HepG2 (cell line): Measurements from ENCODE around the gene CD44. TPM values are rescaled to one million over a fixed set of nuclear protein-coding genes. Genes with fewer than 3 reads are reported as not detected.

ENCODE experiments used
- ATAC-seq: fragments of 200-7000 bp; cut with Tn5 transposase; 3 replicates; pipeline ENCODE4 v1.9.1; 2020; ENCODE audit warnings: mild to moderate bottlenecking, moderate library complexity
- BruUV-seq: library from RNA; stranded (reverse); fragments of 400-500 nt; replicated peaks from 2 replicates; lab custom pipeline; 2021; lab: Mats Ljungman, UMichigan
- CTCF ChIA-PET: fragments of 300-600 bp; formaldehyde crosslinking; extraction: SDS; loops from one replicate; lab custom pipeline; 2021; ENCODE audit warnings: low total read pairs, inconsistent platforms, low intra/inter-chr PET ratio; lab: Yijun Ruan, JAX
- POLR2A ChIA-PET: fragments of 350-600 bp; sonication (Branson Sonifier 250); formaldehyde crosslinking; loops from one replicate; lab custom pipeline; 2020; ENCODE audit warnings: antibody characterized with exemption, inconsistent platforms; lab: Yijun Ruan, JAX
- DNase-seq: peaks from one replicate; pipeline ENCODE4 v3.0.0-alpha.2; 2015; ENCODE audit warnings: low spot score
- FAIRE-seq: peaks from 3 replicates; lab custom pipeline; 2011; peaks lifted over from hg19 to GRCh38; lab: Jason Lieb, UNC
- H2AFZ ChIP-seq: one replicate; pipeline ENCODE4 v1.6.1; 2011; ENCODE audit warnings: low read length, inconsistent platforms
- H3K27ac ChIP-seq: fragments of 300-600 bp; 3 replicates; pipeline ENCODE4 v1.8.0; 2011; ENCODE audit warnings: mixed run types, mild to moderate bottlenecking, mixed read lengths, low read length, inconsistent platforms; ENCODE audit not compliant: insufficient read depth; ENCODE audit errors: extremely low read length
- H3K27me3 ChIP-seq, 2 experiments: fragments of 200-600 bp in 1 of 2; 2 replicates in 1 of 2; 3 replicates in 1 of 2; pipeline versions ENCODE4 v1.6.0 to v1.8.0; 2011; ENCODE audit warnings: low read length in 2 of 2, mild to moderate bottlenecking in 2 of 2, moderate library complexity in 2 of 2, inconsistent platforms in 1 of 2; ENCODE audit not compliant: insufficient read depth in 2 of 2, control insufficient read depth in 1 of 2
- H3K36me3 ChIP-seq, 2 experiments: fragments of 200-600 bp in 1 of 2; replicated peaks in 1 of 2; 2 replicates in 1 of 2; 3 replicates in 1 of 2; pipeline versions ENCODE4 v1.5.1 to v1.8.0; 2011; ENCODE audit warnings: low read length in 2 of 2, inconsistent platforms in 1 of 2; ENCODE audit not compliant: insufficient read depth in 2 of 2, control insufficient read depth in 1 of 2
- H3K4me1 ChIP-seq: 2 replicates; pipeline ENCODE4 v1.5.1; 2012; ENCODE audit warnings: low read length, inconsistent platforms; ENCODE audit not compliant: insufficient read depth
- H3K4me2 ChIP-seq: 2 replicates; pipeline ENCODE4 v1.6.0; 2011; ENCODE audit warnings: low read depth, low read length, inconsistent platforms
- H3K4me3 ChIP-seq, 3 experiments: fragments of 200-600 bp in 1 of 3; sonication (generic), shearing (Covaris generic) in 1 of 3; replicated peaks in 1 of 3; 2 replicates each; pipeline ENCODE4 v1.5.1; 2011 to 2016; ENCODE audit warnings: low read length in 3 of 3, inconsistent platforms in 2 of 3, low read depth in 2 of 3, mild to moderate bottlenecking in 2 of 3, control low read depth in 1 of 3, mixed read lengths in 1 of 3; ENCODE audit not compliant: insufficient read depth in 1 of 3
- H3K79me2 ChIP-seq: one replicate; pipeline ENCODE4 v1.6.1; 2011; ENCODE audit warnings: low read length, inconsistent platforms; ENCODE audit not compliant: insufficient read depth
- H3K9ac ChIP-seq: 2 replicates; pipeline ENCODE4 v1.6.0; 2011; ENCODE audit warnings: mild to moderate bottlenecking, low read depth, low read length, inconsistent platforms; ENCODE audit not compliant: insufficient read depth
- H3K9me3 ChIP-seq: 2 replicates; pipeline ENCODE4 v1.5.1; 2012; ENCODE audit warnings: mild to moderate bottlenecking, low read length
- H4K20me1 ChIP-seq: 2 replicates; pipeline ENCODE4 v1.6.0; 2011; ENCODE audit warnings: inconsistent platforms, mild to moderate bottlenecking, low read length, moderate library complexity; ENCODE audit not compliant: insufficient read depth
- HDAC2 ChIP-seq: sonication (generic); formaldehyde crosslinking; IDR thresholded peaks from 2 replicates; pipeline ENCODE4 v1.4.0; 2020; ENCODE audit warnings: missing genetic modification reagents
- KDM1A ChIP-seq: IDR thresholded peaks from 2 replicates; pipeline ENCODE4 v1.6.1; 2016; ENCODE audit warnings: missing compliant biosample characterization
- KLF11 ChIP-seq: IDR thresholded peaks from 2 replicates; pipeline ENCODE4 v1.6.1; 2016; ENCODE audit warnings: missing compliant biosample characterization
- MBNL3 ChIP-seq: fragments of 250-450 bp; sonication (Bioruptor Pico); conservative IDR thresholded peaks from 2 replicates; pipeline ENCODE4 v1.8.0; 2022; ENCODE audit warnings: mild to moderate bottlenecking, inconsistent platforms
- MEF2D ChIP-seq: sonication (generic); formaldehyde crosslinking; IDR thresholded peaks from 2 replicates; pipeline ENCODE4 v1.5.1; 2020; ENCODE audit warnings: mild to moderate bottlenecking, missing genetic modification reagents
- RBAK ChIP-seq: sonication (generic); formaldehyde crosslinking; IDR thresholded peaks from 2 replicates; pipeline ENCODE4 v1.5.1; 2020; ENCODE audit warnings: mild to moderate bottlenecking, missing genetic modification reagents
- SMAD9 ChIP-seq: sonication (generic); formaldehyde crosslinking; IDR thresholded peaks from 2 replicates; pipeline ENCODE4 v1.5.1; 2020; ENCODE audit warnings: mild to moderate bottlenecking, missing genetic modification reagents
- THAP11 ChIP-seq: IDR thresholded peaks from 2 replicates; pipeline ENCODE4 v1.6.1; 2016; ENCODE audit warnings: missing biosample characterization, missing genetic modification reagents
- ZNF773 ChIP-seq: sonication (generic); formaldehyde crosslinking; IDR thresholded peaks from 2 replicates; pipeline ENCODE4 v1.4.0; 2020; ENCODE audit warnings: missing genetic modification reagents, borderline replicate concordance
- WGBS: methylation state at CpG from one replicate; pipeline ENCODE4 v1.1.6; 2017; ENCODE audit warnings: low lambda C conversion rate; 5-methylcytosine and 5-hydroxymethylcytosine counted together
- in situ Hi-C: cut with HindIII; loops from 2 replicates; pipeline ENCODE4 v1.10.0; 2017; ENCODE audit warnings: low pct_unique_long_range_greater_than_20kb; ENCODE audit not compliant: extremely low pct_ligation_motif_present
- intact Hi-C: fragments of 100-400 bp; cut with micrococcal nuclease; formaldehyde crosslinking; loops from one replicate; pipeline ENCODE4 v1.10.0; 2022; ENCODE audit not compliant: unreplicated experiment
- polyA plus RNA-seq, 8 experiments: library from polyadenylated mRNA; depleted of rRNA in 3 of 8; stranded (reverse) in 7 of 8; unstranded in 1 of 8; fragments of >200 nt; fragmentation: Illumina TruSeq in 4 of 8; extraction: Trizol in 4 of 8; gene quantifications; 2 replicates each; pipeline versions ENCODE4 v1.2.1 to v1.2.3, GENCODE V29; 2011 to 2016; ENCODE audit warnings: low read depth in 4 of 8, missing spikeins in 1 of 8, mixed read lengths in 1 of 8; ENCODE audit not compliant: insufficient read depth in 1 of 8
- total RNA-seq, 5 experiments: library from RNA; depleted of rRNA; stranded (reverse); fragments of >200 nt; fragmentation: Illumina TruSeq; extraction: Trizol; gene quantifications; 2 replicates each; pipeline ENCODE4 v1.2.3, GENCODE V29; 2016; ENCODE audit warnings: low read depth in 1 of 5
- TF ChIP-seq, protein P1 (sequence below): sonication (generic); formaldehyde crosslinking; IDR thresholded peaks from 2 replicates; pipeline ENCODE4 v1.5.0; 2020; ENCODE audit warnings: missing genetic modification reagents

CD44 gene
- total and polyA plus RNA-seq, 2 of the 13 experiments (the other 11 are each of a cell fraction or from before 2014, with no cell fraction given), result 0.02 to 0.11 TPM

DNA sequence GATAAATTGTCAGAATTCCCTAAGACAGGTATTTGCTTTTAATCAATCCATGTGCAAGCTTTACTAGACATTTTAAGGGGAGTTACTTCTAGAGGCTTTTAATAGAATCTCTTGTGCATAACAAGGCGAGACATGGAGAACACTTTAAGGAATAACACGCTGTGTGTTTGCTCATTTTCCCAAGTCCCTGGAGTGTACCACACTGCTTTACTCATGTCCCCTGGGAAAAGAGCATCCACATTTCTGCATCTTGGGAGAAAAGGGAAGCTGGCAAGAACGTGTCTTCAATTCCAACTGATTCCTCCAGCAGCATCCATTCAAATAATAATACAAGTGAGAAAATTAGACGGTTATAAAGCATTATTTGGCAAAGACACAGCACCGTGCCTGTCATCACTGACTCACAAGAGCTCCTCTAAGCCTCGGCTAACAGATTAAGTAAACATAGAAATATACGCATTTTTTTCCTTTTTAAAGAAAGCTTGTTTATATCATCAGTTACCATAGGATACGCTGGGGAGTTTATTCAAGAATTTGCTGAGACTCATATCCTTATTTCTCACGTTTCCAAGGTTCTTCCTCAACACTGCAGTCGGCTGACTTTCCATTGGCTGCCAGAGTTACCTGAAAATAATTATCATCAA is 121.5 kb downstream of the CD44 start:
- Histone ChIP-seq H4K20me1 (no peaks in the 10 kb centered on the region), H3K4me2 (no peak overlapping the region), H3K27me3 (no peaks in the 10 kb centered on the region), H3K4me1 (no peaks in the 10 kb centered on the region), H2AFZ (no peak overlapping the region), H3K9me3 (no peaks in the 10 kb centered on the region), H3K4me3 (no peak overlapping the region), H3K9ac (no peak overlapping the region), H3K36me3 (peaks cover 0 to 1% of the 10 kb centered on the region in 2 experiments; a peak in 2 of 5 replicates), H3K79me2 (no peaks in the 10 kb centered on the region), H3K27ac (no peak overlapping the region)
- ChIA-PET CTCF (no interaction called here), POLR2A (no interaction called here)
- DNase-seq, result no peak
- WGBS, result 88% methylated on average over 10 of the region's 10 CpGs
- no peak for TF ChIP-seq KDM1A
- no peak for TF ChIP-seq ZNF773 (CRISPR knock-in tag)
- no peak for TF ChIP-seq MBNL3 (CRISPR knock-in tag)
- no peak for TF ChIP-seq HDAC2 (CRISPR knock-in tag)
- no peak for TF ChIP-seq MEF2D
- TF ChIP-seq RBAK (CRISPR knock-in tag), result no peak
- no peak for TF ChIP-seq SMAD9 (CRISPR knock-in tag)
- no peak for TF ChIP-seq KLF11 (CRISPR knock-in tag)
- TF ChIP-seq THAP11, result no peak
- TF ChIP-seq, protein P1, sequence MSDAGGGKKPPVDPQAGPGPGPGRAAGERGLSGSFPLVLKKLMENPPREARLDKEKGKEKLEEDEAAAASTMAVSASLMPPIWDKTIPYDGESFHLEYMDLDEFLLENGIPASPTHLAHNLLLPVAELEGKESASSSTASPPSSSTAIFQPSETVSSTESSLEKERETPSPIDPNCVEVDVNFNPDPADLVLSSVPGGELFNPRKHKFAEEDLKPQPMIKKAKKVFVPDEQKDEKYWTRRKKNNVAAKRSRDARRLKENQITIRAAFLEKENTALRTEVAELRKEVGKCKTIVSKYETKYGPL (CRISPR knock-in tag), result no peak
- FAIRE-seq, result no peak
- ATAC-seq, result no peak
- intact Hi-C loops, result loop anchor here (2.0 kb wide), 1 partner anchor 34 kb away; no protein-coding TSS in a partner anchor
- in situ Hi-C loops, result no loop called here
- BruUV-seq, result no TSS peak
